AG10803 (cell line): ENCODE results near the gene CFAP74.

Source experiments
- DNase-seq: peaks from one replicate; pipeline ENCODE4 v3.0.0; 2010; ENCODE audit warnings: low read depth
- H3K4me3 ChIP-seq: 2 replicates; pipeline ENCODE4 v1.5.1; 2011; ENCODE audit warnings: mild to moderate bottlenecking, low read length, control low read depth
- CTCF ChIP-seq: conservative IDR thresholded peaks from 2 replicates; pipeline ENCODE4 v1.5.1; 2011; ENCODE audit warnings: mild to moderate bottlenecking, low read length, control low read depth, inconsistent platforms

The CFAP74 gene

GRCh38 chr1:1910651-1911331 lies 92.8 kb downstream of the CFAP74 start:
- DNase-seq = no peak
- TF ChIP-seq CTCF = no peak
- H3K4me3 ChIP-seq = no peak overlapping the region

- peak overlapping the region; percentile 61 for H3K4me3 ChIP-seq
Measured at GRCh38 chr1:1910033-1910465, 93.5 kb downstream of the CFAP74 start.

GRCh38 chr1:1908506-1908791 lies 95.1 kb downstream of the CFAP74 start:
- DNase-seq = no peak
- TF ChIP-seq CTCF = no peak
- H3K4me3 ChIP-seq = peak overlapping the region; percentile 68

More at GRCh38 chr1:1910033-1910465, 93.5 kb downstream of the CFAP74 start:
- no peak for TF ChIP-seq CTCF
- no peak for DNase-seq

GRCh38 chr1:1907098-1907736 lies 96.4 kb downstream of the CFAP74 start:
- no peak for TF ChIP-seq CTCF
- peak; percentile 45 for DNase-seq
- no peak overlapping the region for H3K4me3 ChIP-seq

GRCh38 chr1:1906185-1907097 lies 97.1 kb downstream of the CFAP74 start:
- peak; percentile 95 for TF ChIP-seq CTCF
- peak; percentile 77 for DNase-seq
- no peak overlapping the region for H3K4me3 ChIP-seq

- no peak for DNase-seq
- TF ChIP-seq CTCF = no peak
- H3K4me3 ChIP-seq = no peak overlapping the region
Measured at GRCh38 chr1:1903224-1903623, 100.4 kb downstream of the CFAP74 start.
